ENCODE results near the gene GMCL2. TPM values are rescaled to one million over a fixed set of nuclear protein-coding genes. Genes with fewer than 3 reads are reported as not detected.

The GMCL2 gene
- polyA plus RNA-seq, 1 donor from 2014 or later: not detected

- no peak overlapping the region for H3K4me3 ChIP-seq (ENCODE audit: low read length)
- H3K9me2 ChIP-seq (ENCODE audit: insufficient read depth, low read length): no peaks in the 10 kb centered on the region
- H4K20me1 ChIP-seq (ENCODE audit: insufficient read depth): no peaks in the 10 kb centered on the region
- no peaks in the 10 kb centered on the region for H3K36me3 ChIP-seq (ENCODE audit: insufficient read depth, low read length)
- H3F3A ChIP-seq (ENCODE audit: insufficient read depth, low read length, poor library complexity, severe bottlenecking): no peaks in the 10 kb centered on the region
- H3K79me2 ChIP-seq (replicated peaks; ENCODE audit: insufficient read depth, low read length): no peaks in the 10 kb centered on the region
- H3K4me2 ChIP-seq (ENCODE audit: low read length): no peak overlapping the region
- H3K27ac ChIP-seq (ENCODE audit: low read length): no peak overlapping the region
- peak; percentile 30 for TF ChIP-seq POLR2AphosphoS5 (IDR thresholded peaks at IDR 0.05)
- TF ChIP-seq SMC3 (conservative IDR thresholded peaks at IDR 0.05; ENCODE audit: poor library complexity): no peak
- H3K9me3 ChIP-seq (ENCODE audit: low read length): no peaks in the 10 kb centered on the region
- no peaks in the 10 kb centered on the region for H3K27me3 ChIP-seq (ENCODE audit: insufficient read depth, low read depth, low read length)
- no peak overlapping the region for H2AFZ ChIP-seq (ENCODE audit: low read depth, low read length)
- H3K9ac ChIP-seq (ENCODE audit: low read length): no peak overlapping the region
Observed at GRCh38 chr5:178221282-178221681, 34.1 kb upstream of the GMCL2 start.

GRCh38 chr5:178218827-178219226 lies 31.7 kb upstream of the GMCL2 start:
- Histone ChIP-seq H3K9me3 (ENCODE audit: low read length) (no peaks in the 10 kb centered on the region), H4K20me1 (ENCODE audit: insufficient read depth) (no peaks in the 10 kb centered on the region), H3K79me2 (replicated peaks; ENCODE audit: insufficient read depth, low read length) (no peaks in the 10 kb centered on the region), H3K4me2 (ENCODE audit: low read length) (no peak overlapping the region), H3K9me2 (ENCODE audit: insufficient read depth, low read length) (no peaks in the 10 kb centered on the region), H3F3A (ENCODE audit: insufficient read depth, low read length, poor library complexity, severe bottlenecking) (no peaks in the 10 kb centered on the region), H3K27ac (ENCODE audit: low read length) (no peak overlapping the region), H3K4me3 (ENCODE audit: low read length) (no peak overlapping the region), H3K27me3 (ENCODE audit: insufficient read depth, low read depth, low read length) (no peaks in the 10 kb centered on the region), H3K9ac (ENCODE audit: low read length) (no peak overlapping the region), H2AFZ (ENCODE audit: low read depth, low read length) (no peak overlapping the region), H3K36me3 (ENCODE audit: insufficient read depth, low read length) (peaks cover 3% of the 10 kb centered on the region)
- TF ChIP-seq POLR2AphosphoS5 (IDR thresholded peaks at IDR 0.05) (no peak), EP300 (conservative IDR thresholded peaks at IDR 0.05; ENCODE audit: poor library complexity, severe bottlenecking) (no peak), REST (IDR thresholded peaks at IDR 0.05; ENCODE audit: borderline replicate concordance) (no peak), SMC3 (conservative IDR thresholded peaks at IDR 0.05; ENCODE audit: poor library complexity) (no peak), RAD21 (conservative IDR thresholded peaks at IDR 0.05) (no peak), TAF1 (IDR thresholded peaks at IDR 0.05; ENCODE audit: low read depth) (no peak), EZH2 (IDR thresholded peaks at IDR 0.05; ENCODE audit: borderline replicate concordance, insufficient read depth, low read length, poor library complexity, severe bottlenecking) (no peak), CTCF (IDR thresholded peaks at IDR 0.05; ENCODE audit: poor library complexity, severe bottlenecking) (no peak), MXI1 (conservative IDR thresholded peaks at IDR 0.05; ENCODE audit: poor library complexity, severe bottlenecking) (no peak)
